A172 (cell line): Measurements from ENCODE around the gene CPN1. TPM values are rescaled to one million over a fixed set of nuclear protein-coding genes. Genes with fewer than 3 reads are reported as not detected.

ENCODE experiments used
- DNase-seq: peaks from one replicate; pipeline ENCODE4 v3.0.0-alpha.2; 2015; ENCODE audit warnings: low spot score
- total RNA-seq: library from RNA; depleted of rRNA; stranded (reverse); fragments of >200 nt; shearing (Covaris generic); gene quantifications from 2 replicates; pipeline ENCODE4 v1.2.3, GENCODE V29; 2014; rRNA removed

CPN1 gene
- total RNA-seq, 1 experiment from 2014 or later, result not detected

- no peak for DNase-seq
Observed at GRCh38 chr10:99998889-99999288, 82.8 kb downstream of the CPN1 start.

GRCh38 chr10:99996671-99997648, 84.7 kb downstream of the CPN1 start:
- DNase-seq, result peak; percentile 54

GRCh38 chr10:99995713-99996112, 86.0 kb downstream of the CPN1 start:
- no peak for DNase-seq

GRCh38 chr10:99995269-99995668, 86.4 kb downstream of the CPN1 start:
- DNase-seq, result no peak

GRCh38 chr10:99994801-99995200, 86.9 kb downstream of the CPN1 start:
- DNase-seq, result no peak

GRCh38 chr10:99993701-99994689, 87.7 kb downstream of the CPN1 start:
- peak; percentile 96 for DNase-seq

Other genes with a start within 250 kb of the CPN1 start
- gene DNMBP, start 71.9 kb downstream of the CPN1 start, total RNA-seq, result 14.4 and 17.4 TPM in 2 replicates
- gene ERLIN1, start 104.2 kb upstream of the CPN1 start, total RNA-seq, result 63.0 and 72.1 TPM in 2 replicates
- 44.8 and 51.1 TPM in 2 replicates for gene CHUK, start 147.7 kb upstream of the CPN1 start, total RNA-seq
- gene CWF19L1, start 185.8 kb upstream of the CPN1 start, total RNA-seq, result 47.1 and 54.3 TPM in 2 replicates
- gene BLOC1S2, start 204.8 kb upstream of the CPN1 start, total RNA-seq, result 113 and 127 TPM in 2 replicates
- gene PKD2L1, start 248.4 kb upstream of the CPN1 start, total RNA-seq, result not detected in 2 replicates